Ishikawa (cell line): ENCODE data around the gene PAPPA.

Experiments used
- CEBPB ChIP-seq: IDR thresholded peaks from 2 replicates; pipeline ENCODE4 v1.6.1; 2012
- CREB1 ChIP-seq: IDR thresholded peaks from 2 replicates; pipeline ENCODE4 v1.6.1; 2012; ENCODE audit warnings: low read depth
- EGR1 ChIP-seq: IDR thresholded peaks from 2 replicates; pipeline ENCODE4 v1.6.1; 2012
- EP300 ChIP-seq: IDR thresholded peaks from 2 replicates; pipeline ENCODE4 v1.6.1; 2012; ENCODE audit warnings: borderline replicate concordance
- FOXM1 ChIP-seq: IDR thresholded peaks from 2 replicates; pipeline ENCODE4 v1.6.1; 2012; ENCODE audit warnings: low read depth, borderline replicate concordance
- MAX ChIP-seq: IDR thresholded peaks from 2 replicates; pipeline ENCODE4 v1.6.1; 2012
- NFIC ChIP-seq: IDR thresholded peaks from 2 replicates; pipeline ENCODE4 v1.6.1; 2012
- RAD21 ChIP-seq: IDR thresholded peaks from 2 replicates; pipeline ENCODE4 v1.6.1; 2012; ENCODE audit warnings: low read depth
- TAF1 ChIP-seq: IDR thresholded peaks from 2 replicates; pipeline ENCODE4 v1.6.1; 2012; ENCODE audit warnings: low read depth, mild to moderate bottlenecking
- TCF12 ChIP-seq: IDR thresholded peaks from 2 replicates; pipeline ENCODE4 v1.6.1; 2012; ENCODE audit warnings: low read depth
- TEAD4 ChIP-seq: IDR thresholded peaks from 2 replicates; pipeline ENCODE4 v1.6.1; 2012
- YY1 ChIP-seq: IDR thresholded peaks from 2 replicates; pipeline ENCODE4 v1.6.1; 2012; ENCODE audit warnings: low read depth
- ZBTB7A ChIP-seq: IDR thresholded peaks from 2 replicates; pipeline ENCODE4 v1.6.1; 2012; ENCODE audit warnings: low read depth
- TF ChIP-seq, protein P1 (sequence below): IDR thresholded peaks from 2 replicates; pipeline ENCODE4 v1.6.1; 2012
- TF ChIP-seq, protein P2 (sequence below): IDR thresholded peaks from 2 replicates; pipeline ENCODE4 v1.6.1; 2012; ENCODE audit warnings: low read depth, mild to moderate bottlenecking

The PAPPA gene

GRCh38 chr9:116382053-116382452, 228.5 kb downstream of the PAPPA start:
- no peak for TF ChIP-seq MAX
- TF ChIP-seq, protein P1, sequence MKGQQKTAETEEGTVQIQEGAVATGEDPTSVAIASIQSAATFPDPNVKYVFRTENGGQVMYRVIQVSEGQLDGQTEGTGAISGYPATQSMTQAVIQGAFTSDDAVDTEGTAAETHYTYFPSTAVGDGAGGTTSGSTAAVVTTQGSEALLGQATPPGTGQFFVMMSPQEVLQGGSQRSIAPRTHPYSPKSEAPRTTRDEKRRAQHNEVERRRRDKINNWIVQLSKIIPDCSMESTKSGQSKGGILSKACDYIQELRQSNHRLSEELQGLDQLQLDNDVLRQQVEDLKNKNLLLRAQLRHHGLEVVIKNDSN, result no peak
- TF ChIP-seq, protein P2, sequence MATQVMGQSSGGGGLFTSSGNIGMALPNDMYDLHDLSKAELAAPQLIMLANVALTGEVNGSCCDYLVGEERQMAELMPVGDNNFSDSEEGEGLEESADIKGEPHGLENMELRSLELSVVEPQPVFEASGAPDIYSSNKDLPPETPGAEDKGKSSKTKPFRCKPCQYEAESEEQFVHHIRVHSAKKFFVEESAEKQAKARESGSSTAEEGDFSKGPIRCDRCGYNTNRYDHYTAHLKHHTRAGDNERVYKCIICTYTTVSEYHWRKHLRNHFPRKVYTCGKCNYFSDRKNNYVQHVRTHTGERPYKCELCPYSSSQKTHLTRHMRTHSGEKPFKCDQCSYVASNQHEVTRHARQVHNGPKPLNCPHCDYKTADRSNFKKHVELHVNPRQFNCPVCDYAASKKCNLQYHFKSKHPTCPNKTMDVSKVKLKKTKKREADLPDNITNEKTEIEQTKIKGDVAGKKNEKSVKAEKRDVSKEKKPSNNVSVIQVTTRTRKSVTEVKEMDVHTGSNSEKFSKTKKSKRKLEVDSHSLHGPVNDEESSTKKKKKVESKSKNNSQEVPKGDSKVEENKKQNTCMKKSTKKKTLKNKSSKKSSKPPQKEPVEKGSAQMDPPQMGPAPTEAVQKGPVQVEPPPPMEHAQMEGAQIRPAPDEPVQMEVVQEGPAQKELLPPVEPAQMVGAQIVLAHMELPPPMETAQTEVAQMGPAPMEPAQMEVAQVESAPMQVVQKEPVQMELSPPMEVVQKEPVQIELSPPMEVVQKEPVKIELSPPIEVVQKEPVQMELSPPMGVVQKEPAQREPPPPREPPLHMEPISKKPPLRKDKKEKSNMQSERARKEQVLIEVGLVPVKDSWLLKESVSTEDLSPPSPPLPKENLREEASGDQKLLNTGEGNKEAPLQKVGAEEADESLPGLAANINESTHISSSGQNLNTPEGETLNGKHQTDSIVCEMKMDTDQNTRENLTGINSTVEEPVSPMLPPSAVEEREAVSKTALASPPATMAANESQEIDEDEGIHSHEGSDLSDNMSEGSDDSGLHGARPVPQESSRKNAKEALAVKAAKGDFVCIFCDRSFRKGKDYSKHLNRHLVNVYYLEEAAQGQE, result no peak
- TF ChIP-seq CEBPB, result no peak
- no peak for TF ChIP-seq FOXM1
- no peak for TF ChIP-seq ZBTB7A
- TF ChIP-seq CREB1, result no peak
- TF ChIP-seq YY1, result no peak
- TF ChIP-seq NFIC, result no peak
- no peak for TF ChIP-seq TAF1

DNA sequence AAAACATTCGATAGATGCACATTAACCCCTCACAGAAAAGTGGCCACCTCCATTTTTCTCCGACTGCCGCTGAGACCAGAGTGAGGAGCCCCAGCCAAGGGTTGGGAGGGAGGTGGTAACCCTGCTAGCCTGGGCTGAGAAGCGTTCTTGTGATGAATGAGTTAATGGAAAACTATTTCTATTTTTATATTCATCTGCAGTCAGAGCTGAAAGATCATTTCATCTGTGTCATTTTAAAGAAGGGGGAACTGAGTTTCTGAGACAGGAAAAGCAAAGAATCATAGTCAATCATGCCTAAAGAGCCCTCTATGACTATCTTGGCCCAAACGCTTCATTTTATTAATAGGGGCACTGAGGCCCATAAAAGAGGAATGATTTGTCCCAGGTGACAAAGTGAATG, 229.5 kb downstream of the PAPPA start:
- TF ChIP-seq YY1, result no peak
- TF ChIP-seq NFIC, result no peak
- no peak for TF ChIP-seq TAF1
- TF ChIP-seq TEAD4, result no peak
- no peak for TF ChIP-seq EGR1
- no peak for TF ChIP-seq RAD21
- TF ChIP-seq TCF12, result no peak
- TF ChIP-seq CEBPB, result no peak
- TF ChIP-seq, protein P2, result no peak

DNA sequence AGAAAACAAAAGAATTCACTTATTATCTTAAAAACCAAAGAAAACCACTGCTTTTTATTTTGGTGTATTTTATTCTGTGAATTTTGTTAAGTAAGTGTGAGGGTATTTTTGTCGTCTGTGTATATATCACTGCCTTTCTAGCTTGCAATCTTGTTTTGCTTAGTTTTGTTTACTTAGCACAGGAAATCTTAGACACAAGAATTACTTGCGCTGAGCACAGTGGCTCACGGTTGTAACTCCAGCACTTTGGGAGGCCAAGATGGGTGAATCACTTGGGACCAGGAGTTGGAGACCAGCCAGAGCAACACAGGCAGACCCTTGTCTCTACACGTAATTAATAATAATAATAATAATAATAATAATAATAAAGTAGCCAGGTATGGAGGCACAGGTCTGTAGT, 230.3 kb downstream of the PAPPA start:
- TF ChIP-seq ZBTB7A (no peak), EP300 (no peak), YY1 (no peak), FOXM1 (no peak), EGR1 (no peak), MAX (no peak), NFIC (no peak), CEBPB (no peak), TEAD4 (no peak), TAF1 (no peak), TCF12 (no peak), CREB1 (no peak), RAD21 (no peak)
- TF ChIP-seq, protein P1, result no peak
- TF ChIP-seq, protein P2, result no peak

- no peak for TF ChIP-seq RAD21
These were observed 234.5 kb downstream of the PAPPA start for GRCh38 chr9:116387934-116388698.

DNA sequence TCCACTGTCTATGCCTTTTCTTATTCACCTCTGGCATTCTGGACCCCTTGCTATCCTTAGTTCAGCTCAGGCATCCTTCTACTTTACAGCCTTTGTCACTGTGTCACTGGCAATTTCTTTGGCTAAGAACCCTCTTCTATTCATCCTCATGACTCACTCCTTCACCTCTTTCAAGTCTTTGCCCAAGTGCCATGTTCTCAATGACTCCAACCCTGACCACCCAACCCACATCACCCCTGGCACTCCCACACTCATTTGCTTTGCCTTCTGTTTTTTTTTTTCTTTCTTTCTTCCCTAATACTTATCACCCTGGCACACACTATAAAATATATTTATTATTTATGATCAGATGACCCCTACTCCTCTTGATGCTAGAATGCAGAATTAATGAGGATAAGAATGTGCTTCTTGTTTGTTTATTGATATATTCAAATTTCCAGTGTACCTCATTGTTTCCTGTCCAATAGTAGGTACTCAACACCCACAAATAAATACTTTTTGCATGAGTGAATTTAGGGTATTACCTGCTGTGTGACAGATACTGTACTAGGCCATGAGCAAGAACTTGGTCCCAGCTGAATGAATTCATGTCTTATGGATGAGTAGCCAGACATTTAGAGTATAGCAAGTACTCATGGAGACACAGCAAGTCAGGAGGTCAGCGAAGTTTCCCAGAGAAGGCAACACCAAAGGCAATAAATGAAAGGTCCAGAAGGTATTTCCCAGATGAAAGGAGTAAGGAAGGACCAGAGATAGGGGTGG, 236.1 kb downstream of the PAPPA start:
- TF ChIP-seq EP300, result no peak
- TF ChIP-seq YY1, result no peak
- no peak for TF ChIP-seq TCF12
- TF ChIP-seq, protein P1, result no peak
- no peak for TF ChIP-seq CEBPB
- no peak for TF ChIP-seq EGR1
- no peak for TF ChIP-seq NFIC
- no peak for TF ChIP-seq ZBTB7A
- TF ChIP-seq TEAD4, result no peak
